Epithelial cell of esophagus (primary cell): Measurements from ENCODE around the gene PSMA8.
A peak's percentile ranks its signal among the peaks of the same experiment; 100 is the strongest.
"Not testable (repeated sequence)": the region's sequence is repeated elsewhere in the genome, so short reads cannot be mapped to it uniquely, and the experiment has no call there.

ENCODE experiments used
- DNase-seq: peaks from one replicate; pipeline ENCODE4 v3.0.0; 2010; ENCODE audit warnings: low read depth
- H3K4me3 ChIP-seq: 2 replicates; pipeline ENCODE4 v1.5.1; 2011; ENCODE audit warnings: mild to moderate bottlenecking, low read length, control low read depth
- CTCF ChIP-seq: IDR thresholded peaks from 2 replicates; pipeline ENCODE4 v1.5.1; 2011; ENCODE audit warnings: low read depth, mild to moderate bottlenecking, low read length, control low read depth, inconsistent platforms; ENCODE audit not compliant: insufficient read depth; ENCODE audit errors: missing control alignments

PSMA8 gene

GRCh38 chr18:26228562-26229260 is 95.0 kb downstream of the PSMA8 start:
- peak; percentile 8 for DNase-seq
- H3K4me3 ChIP-seq = no peak overlapping the region

DNA sequence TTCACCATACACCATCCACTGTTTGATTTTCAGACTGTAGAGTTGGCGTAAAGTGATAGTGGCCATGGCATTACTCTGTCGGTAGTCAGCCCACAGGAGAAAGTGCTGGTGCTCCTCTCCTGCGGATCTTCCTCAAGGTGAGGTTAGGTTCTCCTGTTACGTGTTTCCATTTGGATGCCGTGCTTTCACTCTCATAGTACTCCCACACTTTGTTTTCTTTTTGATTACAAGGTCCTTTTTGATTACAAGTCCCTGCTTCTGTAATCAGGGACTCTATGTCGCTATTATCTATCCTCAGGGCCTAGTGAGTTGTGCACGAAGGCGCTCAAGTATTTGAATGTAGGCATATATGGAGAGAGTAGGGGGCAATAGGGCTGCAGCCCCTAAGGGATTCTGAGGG is 96.8 kb downstream of the PSMA8 start:
- no peak overlapping the region for H3K4me3 ChIP-seq
- TF ChIP-seq CTCF = no peak
- no peak for DNase-seq

More at GRCh38 chr18:26228562-26229260, 95.0 kb downstream of the PSMA8 start:
- TF ChIP-seq CTCF = no peak

- TF ChIP-seq CTCF = no peak
Observed at GRCh38 chr18:26233208-26233607, 99.5 kb downstream of the PSMA8 start.

DNA sequence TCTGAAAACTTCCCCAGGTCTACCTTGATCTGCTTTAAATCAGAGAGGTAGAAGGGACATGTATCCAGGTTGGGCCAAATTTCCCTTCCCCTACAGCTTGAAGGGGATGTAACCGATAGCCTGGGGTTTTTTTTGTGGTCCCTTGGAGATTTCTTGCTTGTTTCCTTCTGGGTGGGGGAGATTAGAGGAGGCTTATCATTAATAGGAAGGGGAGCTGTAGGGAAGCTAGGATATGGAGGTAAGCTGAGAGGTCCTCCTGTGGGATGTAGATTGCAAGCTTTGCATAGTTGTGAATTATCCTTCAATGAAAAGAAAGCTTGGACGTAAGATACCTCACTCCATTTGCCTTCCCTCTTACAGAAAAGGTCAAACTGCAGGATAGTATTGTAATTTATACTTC is 103.7 kb downstream of the PSMA8 start:
- H3K4me3 ChIP-seq, DNase-seq: not testable (repeated sequence)

More at GRCh38 chr18:26233208-26233607, 99.5 kb downstream of the PSMA8 start:
- peak; percentile 43 for DNase-seq
- no peak overlapping the region for H3K4me3 ChIP-seq

DNA sequence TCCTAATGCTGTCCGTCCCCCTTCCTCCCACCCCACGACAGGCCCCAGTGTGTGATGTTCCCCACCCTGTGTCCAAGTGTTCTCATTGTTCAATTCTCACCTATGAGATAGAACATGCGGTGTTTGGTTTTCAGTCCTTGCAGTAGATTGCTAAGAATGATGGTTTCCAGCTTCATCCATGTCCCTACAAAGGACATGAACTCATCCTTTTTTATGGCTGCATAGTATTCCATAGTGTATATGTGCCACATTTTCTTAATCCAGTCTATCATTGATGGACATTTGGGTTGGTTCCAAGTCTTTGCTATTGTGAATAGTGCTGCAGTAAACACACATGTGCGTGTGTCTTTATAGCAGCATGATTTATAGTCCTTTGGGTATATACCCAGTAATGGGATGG is 105.0 kb downstream of the PSMA8 start:
- not testable (repeated sequence) for H3K4me3 ChIP-seq, DNase-seq

DNA sequence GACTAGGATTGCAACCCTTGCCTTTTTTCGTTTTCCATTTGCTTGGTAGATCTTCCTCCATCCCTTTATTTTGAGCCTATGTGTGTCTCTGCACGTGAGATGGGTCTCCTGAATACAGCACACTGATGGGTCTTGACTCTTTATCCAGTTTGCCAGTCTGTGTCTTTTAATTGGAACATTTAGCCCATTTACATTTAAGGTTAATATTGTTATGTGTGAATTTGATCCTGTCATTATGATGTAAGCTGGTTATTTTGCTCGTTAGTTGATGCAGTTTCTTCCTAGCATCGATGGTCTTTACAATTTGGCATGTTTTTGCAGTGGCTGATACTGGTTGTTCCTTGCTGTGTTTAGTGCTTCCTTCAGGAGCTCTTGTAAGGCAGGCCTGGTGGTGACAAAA is 108.7 kb downstream of the PSMA8 start:
- H3K4me3 ChIP-seq, DNase-seq: not testable (repeated sequence)
